ENCODE data around the gene PSRC1. TPM values are rescaled to one million over a fixed set of nuclear protein-coding genes. Genes with fewer than 3 reads are reported as not detected.

The PSRC1 gene
- total RNA-seq, 4 donors from 2014 or later, result 2.6 to 7.6 (median 5.9) TPM

DNA sequence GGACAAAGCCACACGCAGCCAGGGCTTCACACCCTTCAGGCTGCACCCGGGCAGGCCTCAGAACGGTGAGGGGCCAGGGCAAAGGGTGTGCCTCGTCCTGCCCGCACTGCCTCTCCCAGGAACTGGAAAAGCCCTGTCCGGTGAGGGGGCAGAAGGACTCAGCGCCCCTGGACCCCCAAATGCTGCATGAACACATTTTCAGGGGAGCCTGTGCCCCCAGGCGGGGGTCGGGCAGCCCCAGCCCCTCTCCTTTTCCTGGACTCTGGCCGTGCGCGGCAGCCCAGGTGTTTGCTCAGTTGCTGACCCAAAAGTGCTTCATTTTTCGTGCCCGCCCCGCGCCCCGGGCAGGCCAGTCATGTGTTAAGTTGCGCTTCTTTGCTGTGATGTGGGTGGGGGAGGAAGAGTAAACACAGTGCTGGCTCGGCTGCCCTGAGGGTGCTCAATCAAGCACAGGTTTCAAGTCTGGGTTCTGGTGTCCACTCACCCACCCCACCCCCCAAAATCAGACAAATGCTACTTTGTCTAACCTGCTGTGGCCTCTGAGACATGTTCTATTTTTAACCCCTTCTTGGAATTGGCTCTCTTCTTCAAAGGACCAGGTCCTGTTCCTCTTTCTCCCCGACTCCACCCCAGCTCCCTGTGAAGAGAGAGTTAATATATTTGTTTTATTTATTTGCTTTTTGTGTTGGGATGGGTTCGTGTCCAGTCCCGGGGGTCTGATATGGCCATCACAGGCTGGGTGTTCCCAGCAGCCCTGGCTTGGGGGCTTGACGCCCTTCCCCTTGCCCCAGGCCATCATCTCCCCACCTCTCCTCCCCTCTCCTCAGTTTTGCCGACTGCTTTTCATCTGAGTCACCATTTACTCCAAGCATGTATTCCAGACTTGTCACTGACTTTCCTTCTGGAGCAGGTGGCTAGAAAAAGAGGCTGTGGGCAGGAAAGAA is 8.1 kb downstream of the PSRC1 start:
- TF ChIP-seq, protein P1, sequence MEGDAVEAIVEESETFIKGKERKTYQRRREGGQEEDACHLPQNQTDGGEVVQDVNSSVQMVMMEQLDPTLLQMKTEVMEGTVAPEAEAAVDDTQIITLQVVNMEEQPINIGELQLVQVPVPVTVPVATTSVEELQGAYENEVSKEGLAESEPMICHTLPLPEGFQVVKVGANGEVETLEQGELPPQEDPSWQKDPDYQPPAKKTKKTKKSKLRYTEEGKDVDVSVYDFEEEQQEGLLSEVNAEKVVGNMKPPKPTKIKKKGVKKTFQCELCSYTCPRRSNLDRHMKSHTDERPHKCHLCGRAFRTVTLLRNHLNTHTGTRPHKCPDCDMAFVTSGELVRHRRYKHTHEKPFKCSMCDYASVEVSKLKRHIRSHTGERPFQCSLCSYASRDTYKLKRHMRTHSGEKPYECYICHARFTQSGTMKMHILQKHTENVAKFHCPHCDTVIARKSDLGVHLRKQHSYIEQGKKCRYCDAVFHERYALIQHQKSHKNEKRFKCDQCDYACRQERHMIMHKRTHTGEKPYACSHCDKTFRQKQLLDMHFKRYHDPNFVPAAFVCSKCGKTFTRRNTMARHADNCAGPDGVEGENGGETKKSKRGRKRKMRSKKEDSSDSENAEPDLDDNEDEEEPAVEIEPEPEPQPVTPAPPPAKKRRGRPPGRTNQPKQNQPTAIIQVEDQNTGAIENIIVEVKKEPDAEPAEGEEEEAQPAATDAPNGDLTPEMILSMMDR (IDR thresholded peaks at IDR 0.05; ENCODE audit: low read depth), result no peak

DNA sequence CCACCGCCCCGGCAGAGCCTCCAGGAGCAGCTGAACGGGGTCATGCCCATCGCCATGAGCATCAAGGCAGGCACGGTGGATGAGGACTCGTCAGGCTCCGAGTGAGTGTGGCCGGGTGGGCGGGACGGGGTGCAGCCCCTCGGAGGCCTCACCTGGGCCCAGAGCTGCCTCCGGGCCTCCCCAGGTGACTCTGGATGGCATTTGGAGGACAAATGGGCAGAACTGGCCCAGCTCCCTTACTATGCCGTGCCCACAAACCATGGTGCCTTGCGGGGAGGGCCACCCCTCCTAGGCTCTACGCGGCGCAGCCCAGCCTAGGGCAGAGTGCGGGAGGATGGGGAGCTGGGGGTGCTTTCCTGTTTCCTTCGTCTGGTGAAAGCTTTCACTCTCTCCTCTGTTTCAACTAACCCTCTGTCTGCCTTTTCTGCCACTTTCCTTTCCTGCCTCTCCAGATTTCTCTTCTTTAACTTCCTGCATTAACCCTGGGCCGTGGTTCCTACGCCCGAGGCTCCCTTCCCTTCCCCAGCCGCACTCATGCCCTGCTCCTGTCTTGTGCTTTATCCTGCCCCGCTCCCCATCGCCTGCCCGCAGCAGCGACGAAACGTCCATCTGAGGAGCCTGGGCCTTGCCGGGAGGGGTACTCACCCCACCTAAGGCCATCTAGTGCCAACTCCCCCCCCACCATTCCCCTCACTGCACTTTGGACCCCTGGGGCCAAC is 9.2 kb downstream of the PSRC1 start:
- TF ChIP-seq, protein P1 (IDR thresholded peaks at IDR 0.05; ENCODE audit: low read depth), result no peak

GRCh38 chr1:109272831-109273547 is 10.0 kb downstream of the PSRC1 start:
- TF ChIP-seq, protein P1 (IDR thresholded peaks at IDR 0.05; ENCODE audit: low read depth), result no peak

DNA sequence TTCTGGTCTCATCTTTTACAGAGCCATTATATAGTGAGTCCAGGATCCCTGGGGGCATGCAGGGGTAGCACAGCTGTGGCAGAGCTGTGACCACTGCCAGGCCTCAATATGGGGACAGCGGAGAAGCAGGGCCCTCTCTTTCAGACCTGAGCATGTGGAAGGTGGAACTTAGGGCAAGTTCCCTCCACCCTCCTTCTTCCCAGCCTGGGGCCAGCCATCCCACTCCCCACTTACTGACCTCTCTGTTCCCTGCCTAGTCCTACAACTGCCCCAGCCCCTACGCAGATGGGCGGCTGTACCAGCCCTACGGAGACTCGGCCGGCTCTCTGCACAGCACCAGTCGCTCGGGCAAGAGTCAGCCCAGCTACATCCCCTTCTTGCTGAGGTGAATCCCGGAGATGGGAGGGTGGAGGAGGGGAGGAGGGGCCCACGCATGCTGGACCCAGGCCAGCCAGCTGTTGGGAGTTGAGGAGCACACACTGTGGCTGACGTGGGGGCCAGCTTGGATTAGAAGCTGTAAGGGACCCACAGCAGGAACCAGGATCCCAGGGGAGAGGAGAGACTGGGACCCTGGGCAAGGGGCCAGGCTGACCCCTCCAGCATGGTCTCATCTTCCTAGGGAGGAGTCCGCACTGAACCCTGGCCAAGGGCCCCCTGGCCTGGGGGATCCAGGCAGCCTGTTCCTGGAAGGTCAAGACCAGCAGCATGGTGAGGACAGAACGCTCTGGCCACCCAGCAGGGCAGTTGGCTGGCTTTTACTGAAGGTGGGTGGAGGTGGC is 10.7 kb downstream of the PSRC1 start:
- TF ChIP-seq, protein P1 (IDR thresholded peaks at IDR 0.05; ENCODE audit: low read depth), result no peak

GRCh38 chr1:109271458-109271857 is 11.5 kb downstream of the PSRC1 start:
- TF ChIP-seq, protein P1 (IDR thresholded peaks at IDR 0.05; ENCODE audit: low read depth), result no peak

DNA sequence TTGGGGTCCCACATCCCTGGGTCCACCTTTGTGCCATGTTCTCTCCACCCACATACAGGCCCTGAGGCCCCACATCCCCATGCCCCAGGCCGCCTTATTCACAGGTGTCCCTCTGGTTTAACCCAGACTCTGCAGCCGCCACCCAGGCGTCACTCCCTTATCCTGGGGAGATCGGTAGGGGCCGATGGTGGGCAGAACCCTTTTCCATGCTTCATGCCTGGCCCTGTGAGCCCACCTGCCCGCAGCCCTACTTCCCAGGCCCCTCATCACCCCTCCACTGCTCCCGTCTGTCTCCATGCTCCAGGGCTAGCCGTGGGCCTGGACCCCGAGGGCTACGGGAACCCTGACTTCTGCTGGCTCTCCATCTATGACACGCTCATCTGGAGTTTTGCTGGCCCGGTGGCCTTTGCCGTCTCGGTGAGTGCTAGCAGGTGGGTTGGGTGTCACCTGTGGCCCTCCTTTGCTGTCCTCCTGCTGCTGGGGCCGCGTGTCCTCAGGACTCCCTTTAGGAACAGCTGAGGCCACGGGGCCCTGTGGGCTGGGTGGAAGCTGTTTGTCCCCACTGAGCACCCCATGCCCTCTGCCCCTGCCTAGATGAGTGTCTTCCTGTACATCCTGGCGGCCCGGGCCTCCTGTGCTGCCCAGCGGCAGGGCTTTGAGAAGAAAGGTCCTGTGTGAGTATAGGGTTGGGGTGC is 12.2 kb downstream of the PSRC1 start:
- TF ChIP-seq, protein P1 (IDR thresholded peaks at IDR 0.05; ENCODE audit: low read depth), result no peak

Data from subcutaneous adipose tissue (tissue), 4 donors.